HG02763 (cell line): Measurements from ENCODE around the gene BLVRA.
A peak's percentile ranks its signal among the peaks of the same experiment; 100 is the strongest.

Source experiments
- ATAC-seq: cut with Tn5 transposase; IDR thresholded peaks from one replicate; pipeline ENCODE4 v1.9.1; 2021; ENCODE audit warnings: mild to moderate bottlenecking, moderate library complexity; ENCODE audit not compliant: unreplicated experiment

Gene BLVRA

DNA sequence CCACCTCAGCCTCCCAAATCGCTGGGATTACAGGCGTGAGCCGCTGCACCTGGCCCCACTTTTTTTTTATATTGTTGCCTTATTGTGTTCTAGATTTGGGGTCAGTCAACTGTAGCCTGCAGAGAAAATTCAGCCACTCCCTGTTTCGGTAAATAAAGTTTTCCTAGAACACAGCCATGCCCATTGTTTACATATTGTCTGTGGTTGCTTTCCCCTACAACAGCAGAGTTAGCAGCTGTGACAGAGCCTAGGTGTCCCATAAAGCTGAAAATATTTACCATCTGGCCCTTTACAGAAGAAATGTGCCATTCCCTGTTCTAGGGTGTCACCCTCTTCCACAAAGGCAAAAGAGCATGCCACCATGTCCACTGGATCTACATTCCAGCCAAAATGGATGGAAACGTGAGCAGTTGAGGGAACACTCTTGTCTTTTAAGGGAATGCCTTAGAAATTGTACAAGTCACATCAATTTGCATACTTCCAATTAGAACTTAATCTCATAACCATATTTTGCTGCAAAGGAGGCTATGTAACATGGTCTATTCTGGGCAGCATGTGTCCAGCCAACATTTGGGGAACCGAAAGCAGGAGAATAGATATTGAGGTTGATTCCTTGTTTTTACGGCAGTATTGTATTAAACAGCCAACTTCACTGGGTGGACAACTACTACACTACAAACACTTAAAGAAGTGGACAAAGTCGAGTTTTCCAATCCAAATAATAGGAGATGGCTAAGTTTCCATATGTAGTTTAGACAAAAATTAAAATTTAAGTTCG, 11.0 kb upstream of the BLVRA start:
- no peak for ATAC-seq

DNA sequence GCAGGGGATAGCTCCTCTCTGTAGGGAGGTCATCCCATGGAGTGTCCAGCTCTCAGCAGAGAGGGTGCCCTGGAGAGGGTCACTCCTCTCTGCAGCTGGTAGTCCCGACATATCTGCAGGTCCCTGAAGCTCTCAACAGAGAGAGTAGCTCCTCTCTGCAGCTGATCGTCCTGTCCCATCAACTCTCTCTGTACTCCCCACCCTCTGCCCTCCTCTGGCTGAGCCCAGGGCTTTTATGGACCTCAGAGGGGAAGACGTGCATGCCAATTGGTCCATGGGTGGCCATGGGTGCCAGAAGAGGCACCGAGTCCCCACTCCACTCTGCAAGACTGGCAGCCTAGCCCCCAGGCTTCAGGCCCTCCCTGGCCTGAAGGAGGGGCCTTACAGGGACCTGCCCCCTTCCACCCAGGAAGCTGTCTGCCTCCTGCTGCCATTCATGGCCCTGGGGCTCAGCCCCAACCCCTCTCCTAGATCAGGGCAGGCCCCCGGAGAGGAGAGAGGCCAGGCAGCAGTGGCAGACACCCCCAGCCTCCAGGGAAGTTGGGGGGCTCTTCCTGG, 9.0 kb upstream of the BLVRA start:
- no peak for ATAC-seq

DNA sequence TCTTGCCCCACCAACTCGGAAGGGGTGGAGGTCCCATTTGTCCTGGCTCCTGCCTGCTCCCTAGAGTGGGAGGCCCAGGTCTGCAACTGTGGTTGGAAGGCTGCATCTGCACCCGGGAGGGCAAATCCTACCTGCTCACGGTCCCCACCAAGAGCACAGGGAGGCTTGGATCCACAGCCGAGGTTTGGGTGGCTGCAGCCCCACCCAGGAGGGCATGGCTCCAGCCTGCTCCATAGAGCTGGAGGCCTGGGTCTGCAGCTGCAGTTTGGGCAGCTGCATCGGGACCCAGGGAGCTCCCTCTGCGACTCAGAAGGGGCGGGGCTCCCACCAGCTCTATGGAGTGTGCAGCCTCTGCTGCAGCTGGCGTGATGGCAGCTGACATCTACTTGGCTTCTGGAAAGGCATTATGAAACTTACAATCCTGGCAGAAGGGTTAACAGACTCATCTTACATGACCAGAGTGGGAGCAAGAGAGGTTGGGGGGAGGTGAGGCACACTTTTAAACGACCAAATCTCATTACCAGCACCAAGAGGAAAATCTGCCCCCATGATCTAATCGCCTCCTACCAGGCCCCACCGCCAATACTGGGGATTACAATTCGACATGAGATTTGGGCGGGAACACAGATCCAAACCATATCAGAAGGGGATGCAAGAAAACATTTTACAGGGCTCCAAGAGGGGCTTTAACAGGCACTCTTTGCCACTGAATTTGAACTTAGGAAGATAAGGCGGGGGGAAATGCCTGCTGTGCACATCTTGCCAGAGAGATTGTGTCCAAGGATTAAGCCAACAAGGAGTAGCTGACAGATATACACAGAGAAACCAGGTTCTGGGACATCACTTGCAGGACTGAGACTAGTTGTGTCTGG, 8.2 kb upstream of the BLVRA start:
- no peak for ATAC-seq

DNA sequence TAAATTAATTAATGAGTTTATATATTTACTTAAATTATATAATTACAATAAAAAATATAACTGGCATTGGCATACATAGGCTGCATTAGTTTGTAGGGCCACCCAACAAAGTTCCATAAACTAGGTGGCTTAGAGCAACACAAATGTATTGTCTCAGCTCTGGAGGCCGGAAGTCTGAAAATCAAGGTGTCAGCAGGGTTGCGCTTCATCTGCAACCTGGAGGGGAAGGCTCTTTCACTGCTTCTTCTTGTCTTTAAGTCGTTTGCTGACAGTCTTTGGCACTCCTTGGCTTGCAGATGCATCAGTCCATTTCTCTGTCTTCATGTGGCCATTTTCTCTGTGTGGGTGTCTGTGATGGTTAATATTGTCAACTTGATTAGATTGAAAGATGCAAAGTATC, 6.1 kb upstream of the BLVRA start:
- ATAC-seq, result no peak

DNA sequence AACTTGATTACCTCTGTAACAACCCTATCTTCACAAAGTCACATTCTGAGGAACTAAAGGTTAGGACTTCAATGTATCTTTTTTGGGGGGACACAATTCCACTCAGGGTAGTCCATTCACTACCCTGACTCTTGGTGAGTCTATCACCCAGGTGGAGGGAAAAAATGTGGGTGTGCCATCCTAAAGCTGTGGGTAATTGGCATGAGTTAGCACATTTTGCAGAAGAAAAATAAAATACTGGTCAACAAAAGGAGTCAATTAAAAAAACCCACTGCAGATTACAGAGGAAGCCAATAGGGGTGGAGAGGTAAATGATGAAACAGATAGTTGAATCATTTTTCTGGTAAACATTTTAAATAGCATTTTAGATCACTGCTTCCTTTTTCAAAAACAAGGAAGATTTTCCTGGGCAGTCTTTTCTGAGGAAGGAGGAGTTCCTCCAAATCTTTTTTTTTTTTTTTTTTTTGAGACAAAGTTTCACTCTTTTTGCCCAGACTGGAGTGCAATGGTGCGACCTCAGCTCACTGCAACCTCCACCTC, 5.1 kb upstream of the BLVRA start:
- ATAC-seq, result no peak

DNA sequence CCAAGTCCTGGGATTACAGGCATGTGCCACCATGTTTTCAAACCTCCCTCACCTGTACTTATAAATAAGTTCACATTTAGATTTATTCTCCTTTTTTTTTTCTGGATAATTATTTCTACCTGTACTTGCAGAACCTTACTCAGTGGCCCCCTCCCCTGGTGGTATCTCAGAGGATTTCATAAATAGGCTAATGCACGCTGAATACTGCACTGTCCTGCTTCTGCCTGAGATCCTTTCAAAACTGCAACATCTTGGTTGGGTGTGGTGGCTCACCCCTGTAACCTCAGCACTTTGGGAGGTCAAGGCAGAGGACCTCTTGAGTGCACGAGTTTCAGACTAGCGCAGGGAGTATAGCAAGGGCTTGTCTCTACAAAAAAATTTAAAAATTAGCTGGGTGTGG, 4.6 kb upstream of the BLVRA start:
- ATAC-seq, result no peak

DNA sequence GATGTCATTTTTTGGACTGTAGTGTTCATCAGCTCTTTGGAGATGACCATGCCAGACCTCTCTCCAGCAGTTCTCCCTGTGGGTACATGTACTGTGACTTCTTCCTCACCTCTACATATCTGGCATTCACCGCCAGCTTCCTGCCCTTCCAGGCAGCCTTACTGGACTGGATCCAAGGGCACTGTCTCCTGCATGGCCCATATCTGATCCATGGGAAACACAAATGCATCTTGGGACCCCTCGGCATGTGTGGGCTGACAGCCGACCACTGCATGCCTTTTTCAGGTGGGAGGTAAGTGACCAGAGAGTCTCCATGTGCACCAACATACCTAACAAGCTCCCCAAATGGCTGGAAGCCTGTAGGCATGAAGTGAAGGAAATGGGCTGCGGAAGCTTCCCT, 3.9 kb upstream of the BLVRA start:
- no peak for ATAC-seq

DNA sequence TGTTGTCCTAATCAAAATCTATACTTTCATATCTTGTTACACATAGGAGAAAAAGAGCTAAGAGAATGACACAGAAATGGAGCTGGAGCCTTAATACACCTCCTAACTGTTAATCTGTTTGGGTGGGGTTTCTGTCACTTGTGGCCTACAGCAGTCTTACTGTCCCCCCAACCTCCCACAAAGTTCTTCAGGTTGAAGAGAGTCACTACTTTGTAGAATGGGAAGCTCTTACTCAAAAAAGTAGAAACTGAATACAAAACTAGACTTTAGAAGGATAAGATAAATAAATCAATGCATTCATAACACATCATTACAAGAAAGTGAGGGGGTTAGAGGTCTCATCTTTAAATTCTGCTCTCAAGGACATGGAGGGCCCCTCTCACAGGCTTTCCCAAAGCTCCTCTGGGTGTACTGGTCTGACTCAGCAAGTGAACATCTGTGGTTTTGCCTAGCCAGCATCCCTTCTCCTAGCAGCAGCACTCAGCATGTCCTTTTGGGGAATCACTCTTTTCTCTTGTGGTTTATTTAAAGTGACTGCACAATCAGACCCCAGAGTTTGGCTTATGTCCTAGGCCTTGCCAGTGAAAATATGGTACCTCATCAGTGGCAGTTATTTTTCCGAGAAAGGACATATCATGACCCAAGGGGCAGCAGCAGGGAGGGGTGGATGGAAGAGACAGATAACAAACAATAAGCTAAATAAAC, 2.0 kb upstream of the BLVRA start:
- ATAC-seq, result no peak

DNA sequence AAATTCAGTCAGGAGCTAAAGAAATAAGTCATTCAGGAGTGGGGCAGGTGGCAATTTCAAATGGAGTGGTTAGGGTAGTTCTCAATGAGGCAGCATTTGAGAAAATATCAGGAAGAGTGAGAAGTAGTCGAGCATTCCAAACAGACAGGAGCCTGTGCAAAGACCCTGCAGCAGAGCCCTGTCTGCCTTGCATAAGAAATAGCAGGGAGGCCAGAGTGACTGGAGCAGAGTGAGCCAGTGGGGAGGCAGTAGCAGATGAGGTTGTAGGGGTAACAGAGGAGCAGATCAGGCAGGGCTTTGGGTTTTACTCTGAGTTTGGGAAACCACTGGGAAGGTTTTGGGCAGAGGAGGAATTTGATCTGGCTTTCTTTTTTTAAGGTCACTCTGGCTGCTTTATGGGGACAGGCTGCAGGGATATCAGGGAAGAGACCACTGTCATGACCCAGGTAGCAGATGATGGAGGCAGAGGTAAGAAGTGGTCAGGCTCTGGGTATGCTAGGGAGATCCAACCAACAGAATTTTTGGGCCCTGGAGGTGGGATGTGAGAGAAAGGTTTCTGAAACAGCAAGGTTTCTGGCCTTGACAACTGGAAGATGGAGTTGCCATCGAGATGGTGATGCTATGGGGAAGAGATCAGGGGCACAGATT, 1.3 kb upstream of the BLVRA start:
- ATAC-seq, result no peak

DNA sequence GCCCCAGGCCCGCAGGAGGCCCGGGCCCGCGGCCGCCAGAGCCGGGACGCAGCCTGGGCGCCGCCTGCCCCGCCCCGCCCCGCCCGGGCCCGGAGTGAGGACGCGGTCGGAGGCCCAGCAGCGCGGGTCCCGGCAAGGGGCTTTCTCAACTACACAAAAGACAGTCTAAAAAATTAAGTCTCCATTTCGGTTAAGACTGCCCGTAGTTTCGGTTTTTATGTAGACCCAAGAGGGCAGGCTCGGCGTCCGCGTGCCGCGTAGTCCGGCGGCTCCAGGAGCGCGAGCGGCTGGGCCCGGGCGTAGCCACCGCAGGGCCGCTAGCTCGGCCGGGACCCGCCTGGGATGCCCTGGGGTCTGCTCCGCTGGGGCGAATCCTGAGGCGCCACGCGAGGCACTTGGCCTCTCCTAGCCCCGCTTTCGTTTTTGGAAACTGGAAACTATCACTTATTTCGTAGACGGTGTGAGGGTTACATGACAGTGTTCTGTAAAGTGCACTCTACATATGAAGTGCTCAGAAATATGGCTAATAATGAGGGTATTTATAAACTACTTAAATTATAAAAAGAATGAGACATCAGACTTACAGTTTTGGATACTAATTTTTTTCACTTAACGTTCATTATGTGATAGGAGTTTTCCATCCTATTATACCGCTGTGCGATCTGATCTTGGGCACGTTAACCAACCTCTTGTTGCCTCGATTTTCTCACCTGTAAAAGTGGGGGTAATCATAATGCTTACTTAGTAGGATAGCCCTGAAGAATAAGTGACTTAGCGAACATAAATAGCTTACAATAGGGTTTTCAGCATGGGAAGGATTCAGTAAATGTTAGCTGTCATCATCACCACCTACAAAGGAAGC, 573 bp downstream of the BLVRA start:
- ATAC-seq, result peak; percentile 45

DNA sequence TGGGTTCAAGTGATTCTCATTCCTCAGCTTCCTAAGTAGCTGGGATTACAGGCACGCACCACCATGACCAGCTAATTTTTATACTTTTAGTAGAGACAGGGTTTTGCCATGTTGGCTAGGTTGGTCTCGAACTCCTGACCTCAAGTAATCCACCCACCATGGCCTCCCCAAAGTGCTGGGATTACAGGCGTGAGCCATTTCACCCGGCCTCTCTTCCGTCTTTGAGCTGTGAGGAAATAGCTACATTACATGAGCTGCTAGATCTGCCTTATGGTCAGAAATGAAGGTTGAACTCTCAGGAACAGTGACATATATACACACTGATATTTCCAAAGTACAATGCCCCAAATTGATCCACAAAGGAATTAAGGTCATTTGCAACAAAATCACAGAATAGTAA, 2.4 kb downstream of the BLVRA start:
- ATAC-seq, result no peak

DNA sequence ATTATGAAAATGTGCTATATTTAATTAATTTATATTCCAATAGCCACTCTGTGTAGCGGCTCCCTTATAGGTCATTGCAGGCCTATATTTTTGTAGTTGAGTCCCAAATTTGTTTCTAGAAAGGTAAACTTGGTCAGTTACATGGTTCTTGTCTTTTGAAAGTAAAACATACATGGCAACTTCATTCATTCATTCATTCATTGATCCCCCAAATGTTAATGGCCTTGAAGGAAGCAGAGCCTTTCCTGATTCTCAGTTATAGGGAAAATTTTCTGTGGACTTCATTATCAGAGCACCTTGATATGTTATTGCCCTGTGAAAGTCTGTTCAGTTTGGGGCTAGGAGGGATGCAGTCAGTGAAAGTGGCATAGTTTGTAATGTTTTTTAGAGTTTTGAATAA, 2.9 kb downstream of the BLVRA start:
- no peak for ATAC-seq

DNA sequence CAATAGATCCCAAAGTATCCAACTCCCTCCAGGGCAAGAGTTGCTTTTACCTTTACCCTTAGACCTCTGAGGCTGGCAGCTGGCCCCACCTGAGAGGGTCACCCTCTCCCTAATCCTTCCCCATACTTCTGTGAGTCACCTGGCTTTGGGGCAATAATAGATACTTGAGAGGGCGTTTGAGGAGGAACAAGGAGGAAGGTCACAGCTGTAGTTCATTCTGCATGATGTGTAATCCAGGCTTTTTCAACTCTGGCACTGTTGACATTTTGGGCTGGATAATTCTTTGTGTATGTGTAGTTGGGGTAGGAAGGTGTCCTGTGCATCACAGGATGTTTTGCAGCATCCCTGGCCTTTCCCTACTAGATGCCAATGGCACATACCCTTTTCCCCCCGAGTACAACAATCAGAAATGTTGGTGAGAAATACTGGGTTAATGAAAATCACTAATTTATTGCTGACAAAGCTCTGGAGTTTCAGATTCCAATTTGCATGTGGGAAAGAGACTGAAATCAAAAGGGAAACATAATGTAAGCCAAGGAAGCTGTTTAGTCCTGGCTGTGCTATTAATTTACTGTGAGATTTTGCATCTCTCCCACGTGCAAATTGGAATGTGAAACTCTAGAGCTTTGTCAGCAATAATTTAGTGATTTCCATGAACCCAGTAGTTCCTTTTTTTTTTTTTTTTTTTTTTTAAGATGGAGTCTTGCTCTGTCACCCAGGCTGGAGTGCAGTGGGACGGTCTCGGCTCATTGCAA, 3.6 kb downstream of the BLVRA start:
- ATAC-seq, result no peak

DNA sequence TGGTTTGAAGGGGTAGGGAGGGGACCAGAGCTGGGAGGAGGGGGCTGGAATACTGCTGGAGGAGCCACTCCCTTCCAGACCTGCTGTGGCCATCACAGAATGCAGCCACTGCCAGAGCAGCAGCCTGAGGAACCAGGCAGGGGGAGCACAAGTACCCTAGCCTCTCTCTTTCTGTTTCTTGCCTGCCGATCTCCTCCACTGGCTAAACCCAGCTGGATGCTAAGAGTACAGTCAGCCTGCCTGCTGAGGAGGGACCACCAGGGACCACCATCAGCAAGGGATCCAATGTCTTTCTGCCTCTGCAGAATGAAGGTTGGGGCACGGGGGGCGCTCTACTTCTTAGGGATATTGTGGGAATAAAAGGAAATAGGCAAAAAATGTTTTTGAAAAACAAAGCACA, 4.7 kb downstream of the BLVRA start:
- ATAC-seq, result no peak

DNA sequence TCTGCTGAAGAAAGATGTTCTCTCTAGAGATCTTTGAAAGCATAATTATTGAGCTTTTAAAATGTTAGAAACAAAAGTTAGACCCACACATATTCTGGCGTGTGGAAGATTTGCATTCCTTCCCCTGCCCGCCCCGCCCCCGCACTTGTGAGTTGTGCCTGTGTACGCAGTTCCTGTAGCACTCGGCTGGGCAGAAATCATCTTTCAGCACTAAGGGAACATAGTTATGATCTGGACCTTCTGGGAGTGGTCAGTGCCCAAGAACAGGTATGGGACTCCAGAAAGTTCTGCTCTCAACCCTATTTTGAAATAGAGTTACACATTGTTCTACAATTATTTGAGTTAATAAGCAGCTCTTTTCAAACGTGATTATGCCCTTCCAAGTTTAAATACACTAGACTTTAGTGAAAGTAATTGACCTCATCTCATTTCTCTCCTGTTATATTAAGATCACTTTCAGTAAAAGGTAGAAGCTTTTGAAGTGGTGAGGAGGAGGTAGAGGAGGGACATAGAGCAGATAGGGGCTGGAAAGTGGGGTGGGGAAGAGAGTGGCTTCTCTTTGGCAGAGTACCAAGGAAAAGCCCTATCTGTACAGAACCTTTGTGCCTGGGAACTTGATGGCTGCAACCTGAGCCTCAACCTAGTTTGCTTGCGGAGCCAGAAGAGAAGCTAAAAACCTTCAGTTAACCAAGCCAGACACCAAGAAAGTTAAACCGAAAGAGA, 5.7 kb downstream of the BLVRA start:
- ATAC-seq, result no peak

DNA sequence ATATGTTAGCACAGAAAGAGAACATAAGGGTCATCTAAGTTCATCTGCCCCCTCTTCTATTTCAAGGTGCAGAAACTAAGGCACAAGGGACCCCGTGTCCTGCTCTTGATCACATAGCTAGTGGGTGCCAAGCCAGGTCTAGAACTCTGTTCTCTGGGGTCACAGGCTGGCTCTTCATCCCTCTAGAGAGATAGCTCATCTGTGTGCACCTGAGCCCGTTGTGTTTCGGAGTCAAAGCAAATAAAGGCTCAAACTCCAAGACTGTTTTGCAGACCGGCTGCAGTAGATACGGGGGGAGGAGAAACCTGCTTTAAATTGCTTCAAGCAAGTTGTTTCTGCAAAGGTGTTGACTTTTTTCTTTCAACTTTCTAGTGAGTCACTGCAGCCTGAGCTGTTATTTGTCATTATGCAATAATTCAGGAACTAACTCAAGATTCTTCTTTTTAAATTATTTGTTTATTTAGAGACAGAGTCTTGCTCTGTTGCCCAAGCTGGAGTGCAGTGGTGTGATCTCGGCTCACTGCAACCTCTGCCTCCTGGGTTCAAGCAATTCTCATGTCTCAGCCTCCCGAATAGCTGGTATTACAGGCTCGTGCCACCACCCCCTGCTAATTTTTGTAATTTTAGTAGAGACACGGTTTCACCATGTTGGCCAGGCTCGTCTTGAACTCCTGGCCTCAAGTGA, 6.5 kb downstream of the BLVRA start:
- ATAC-seq, result no peak

DNA sequence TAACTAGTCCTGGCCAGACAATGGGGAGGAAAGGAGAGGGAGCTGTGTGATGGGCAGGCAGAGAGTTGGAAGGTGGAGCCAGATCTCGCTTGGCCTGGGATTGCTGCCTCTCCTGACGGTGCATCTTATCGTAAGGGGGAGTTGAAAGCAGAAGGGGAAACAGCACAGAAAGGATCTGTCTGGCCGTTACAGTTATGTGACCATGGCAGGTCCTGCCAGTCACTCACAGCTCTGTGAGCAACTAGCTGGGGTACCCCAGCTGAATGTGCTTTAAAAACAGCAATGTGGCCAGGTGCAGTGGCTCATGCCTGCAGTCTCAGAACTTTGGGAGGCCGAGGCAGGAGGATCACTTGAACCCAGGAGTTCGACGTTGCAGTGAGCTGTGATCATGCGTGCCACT, 8.1 kb downstream of the BLVRA start:
- no peak for ATAC-seq

DNA sequence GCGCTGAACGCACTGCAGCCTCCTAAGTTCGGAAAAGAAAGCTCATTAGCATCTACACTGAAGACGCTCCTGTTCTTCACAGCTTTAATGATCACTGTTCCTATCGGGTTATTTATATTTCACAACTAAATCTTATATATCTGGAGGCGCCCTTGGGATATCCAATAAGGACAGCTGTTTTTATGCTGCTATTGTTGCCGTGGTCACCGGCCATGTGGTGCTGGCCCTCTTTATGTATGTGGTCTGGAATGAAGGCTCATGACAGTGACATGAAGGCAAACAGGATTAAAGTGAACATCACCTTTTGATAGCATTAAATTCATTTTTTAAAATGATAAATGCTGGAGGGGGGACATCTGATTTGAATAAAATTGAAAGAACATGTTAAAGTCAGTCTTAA, 8.8 kb downstream of the BLVRA start:
- ATAC-seq, result no peak
